Neuronal stem cell (in vitro differentiated cells): Measurements from ENCODE around the gene NDST1.

Experiments used
- DNase-seq: peaks from one replicate; pipeline ENCODE4 v3.0.0-alpha.2; 2013; ENCODE audit warnings: low spot score
- H2AFZ ChIP-seq: one replicate; pipeline ENCODE4 v1.6.1; 2013; ENCODE audit warnings: mild to moderate bottlenecking, low read length, inconsistent platforms
- H2AK5ac ChIP-seq: 2 replicates; pipeline ENCODE4 v1.6.1; 2013; ENCODE audit warnings: low read depth, mild to moderate bottlenecking, inconsistent platforms, low read length, moderate library complexity, mixed read lengths
- H2BK120ac ChIP-seq: 2 replicates; pipeline ENCODE4 v1.6.1; 2013; ENCODE audit warnings: low read depth, mild to moderate bottlenecking, inconsistent platforms, low read length, moderate library complexity, mixed read lengths
- H2BK12ac ChIP-seq: one replicate; pipeline ENCODE4 v1.6.1; 2013; ENCODE audit warnings: low read length, inconsistent platforms
- H2BK15ac ChIP-seq: 2 replicates; pipeline ENCODE4 v1.6.1; 2013; ENCODE audit warnings: mild to moderate bottlenecking, low read length, inconsistent platforms, mixed read lengths
- H2BK5ac ChIP-seq: one replicate; pipeline ENCODE4 v1.6.1; 2013; ENCODE audit warnings: inconsistent platforms, mild to moderate bottlenecking, low read length, moderate library complexity
- H3K14ac ChIP-seq: one replicate; pipeline ENCODE4 v1.6.1; 2013; ENCODE audit warnings: low read length, inconsistent platforms
- H3K18ac ChIP-seq: 2 replicates; pipeline ENCODE4 v1.6.1; 2013; ENCODE audit warnings: low read length, inconsistent platforms
- H3K23ac ChIP-seq: 2 replicates; pipeline ENCODE4 v1.6.1; 2013; ENCODE audit warnings: low read depth, mild to moderate bottlenecking, mixed read lengths, low read length, inconsistent platforms; ENCODE audit not compliant: poor library complexity
- H3K27ac ChIP-seq: replicated peaks from 3 replicates; pipeline ENCODE4 v1.5.1; 2013; ENCODE audit warnings: low read length, inconsistent platforms
- H3K27me3 ChIP-seq, 3 experiments: 2 replicates each; pipeline ENCODE4 v1.6.1; 2013; ENCODE audit warnings: low read length in 3 of 3, mild to moderate bottlenecking in 2 of 3, inconsistent platforms in 1 of 3, low read depth in 1 of 3, mixed read lengths in 1 of 3, moderate library complexity in 1 of 3; ENCODE audit not compliant: control insufficient read depth in 3 of 3, insufficient read depth in 3 of 3
- H3K36me3 ChIP-seq, 2 donors: replicated peaks in 1 of 2; 2 replicates each; pipeline ENCODE4 v1.6.1; 2013; ENCODE audit warnings: low read length in 2 of 2; ENCODE audit not compliant: control insufficient read depth in 2 of 2, insufficient read depth in 2 of 2
- H3K4ac ChIP-seq: 2 replicates; pipeline ENCODE4 v1.6.1; 2013; ENCODE audit warnings: inconsistent platforms, mild to moderate bottlenecking, low read length, moderate library complexity
- H3K4me1 ChIP-seq, 2 donors: 1 replicate in 1 of 2; 2 replicates in 1 of 2; pipeline ENCODE4 v1.6.1; 2013; ENCODE audit warnings: low read length in 2 of 2, low read depth in 1 of 2; ENCODE audit not compliant: control insufficient read depth in 2 of 2, insufficient read depth in 1 of 2
- H3K4me2 ChIP-seq: one replicate; pipeline ENCODE4 v1.6.1; 2013; ENCODE audit warnings: mild to moderate bottlenecking, low read length, inconsistent platforms; ENCODE audit not compliant: insufficient read depth, poor library complexity, severe bottlenecking
- H3K4me3 ChIP-seq, 2 donors: 2 replicates each; pipeline ENCODE4 v1.5.1; 2013; ENCODE audit warnings: low read length in 2 of 2, mild to moderate bottlenecking in 2 of 2, inconsistent platforms in 1 of 2, moderate library complexity in 1 of 2
- H3K79me1 ChIP-seq: one replicate; pipeline ENCODE4 v1.6.1; 2013; ENCODE audit warnings: low read depth, mild to moderate bottlenecking, inconsistent platforms, low read length, moderate library complexity
- H3K9ac ChIP-seq: one replicate; pipeline ENCODE4 v1.6.1; 2013; ENCODE audit warnings: mild to moderate bottlenecking, low read depth, low read length, inconsistent platforms; ENCODE audit not compliant: poor library complexity
- H3K9me3 ChIP-seq, 2 donors: replicated peaks in 1 of 2; 2 replicates each; pipeline versions ENCODE3 to v1.6.1; 2013; ENCODE audit warnings: low read length in 2 of 2, mild to moderate bottlenecking in 2 of 2, inconsistent platforms in 1 of 2, low read depth in 1 of 2, mixed read lengths in 1 of 2, moderate library complexity in 1 of 2; ENCODE audit not compliant: control insufficient read depth in 2 of 2, insufficient read depth in 1 of 2
- H4K8ac ChIP-seq: one replicate; pipeline ENCODE4 v1.6.1; 2013; ENCODE audit warnings: low read depth, mild to moderate bottlenecking, inconsistent platforms, low read length, moderate library complexity
- H4K91ac ChIP-seq: one replicate; pipeline ENCODE4 v1.6.1; 2013; ENCODE audit warnings: low read length, low read depth, mild to moderate bottlenecking, inconsistent platforms; ENCODE audit not compliant: poor library complexity
- WGBS, 2 donors: extraction: QIAGEN DNeasy Blood & Tissue Kit; methylation state at CpG; one replicate each; pipeline ENCODE4 v1.1.7; 2013; ENCODE audit warnings: missing lambda C conversion rate in 2 of 2, mixed read lengths in 1 of 2; ENCODE audit not compliant: insufficient read length in 2 of 2, insufficient replicate concordance in 1 of 2; ENCODE audit errors: extremely low coverage in 2 of 2; 5-methylcytosine and 5-hydroxymethylcytosine counted together

The NDST1 gene

GRCh38 chr5:150549735-150550134 lies 41.8 kb downstream of the NDST1 start:
- Histone ChIP-seq H3K27ac (no peak overlapping the region), H3K4me3 (no peak overlapping the region), H3K14ac (no peak overlapping the region), H2BK120ac (no peak overlapping the region), H3K4me1 (no peaks in the 10 kb centered on the region), H3K23ac (no peak overlapping the region), H3K27me3 (no peaks in the 10 kb centered on the region), H2AK5ac (no peak overlapping the region), H4K8ac (no peak overlapping the region), H2AFZ (no peak overlapping the region), H3K79me1 (no peaks in the 10 kb centered on the region), H3K36me3 (peaks cover 54 to 98% of the 10 kb centered on the region in 2 donors), H3K4ac (no peak overlapping the region), H3K4me2 (no peak overlapping the region), H3K18ac (no peak overlapping the region), H2BK12ac (no peak overlapping the region), H3K9ac (no peak overlapping the region), H2BK15ac (no peak overlapping the region), H4K91ac (no peak overlapping the region), H2BK5ac (no peak overlapping the region), H3K9me3 (no peaks in the 10 kb centered on the region)
- DNase-seq = no peak
- WGBS, 2 donors = no CpG with 5 or more reads among the region's 1 CpG

GRCh38 chr5:150550286-150550685 lies 42.4 kb downstream of the NDST1 start:
- Histone ChIP-seq H3K4me2 (no peak overlapping the region), H3K27me3 (no peaks in the 10 kb centered on the region), H3K23ac (no peak overlapping the region), H3K14ac (no peak overlapping the region), H2AFZ (no peak overlapping the region), H3K9ac (no peak overlapping the region), H4K91ac (no peak overlapping the region), H3K36me3 (peaks cover 52 to 98% of the 10 kb centered on the region in 2 donors), H3K4me1 (no peaks in the 10 kb centered on the region), H3K9me3 (no peaks in the 10 kb centered on the region), H3K79me1 (no peaks in the 10 kb centered on the region), H3K4ac (no peak overlapping the region), H3K27ac (no peak overlapping the region), H2BK12ac (no peak overlapping the region), H3K4me3 (no peak overlapping the region), H3K18ac (no peak overlapping the region), H2BK15ac (no peak overlapping the region), H2AK5ac (no peak overlapping the region), H2BK120ac (no peak overlapping the region), H2BK5ac (no peak overlapping the region), H4K8ac (no peak overlapping the region)
- no peak for DNase-seq
- no CpG with 5 or more reads among the region's 8 CpGs for WGBS, 2 donors

GRCh38 chr5:150551066-150551465 lies 43.1 kb downstream of the NDST1 start:
- Histone ChIP-seq H3K9me3 (no peaks in the 10 kb centered on the region), H2AFZ (no peak overlapping the region), H3K14ac (no peak overlapping the region), H3K4me3 (no peak overlapping the region), H2BK120ac (no peak overlapping the region), H3K36me3 (peaks cover 50 to 98% of the 10 kb centered on the region in 2 donors), H4K91ac (no peak overlapping the region), H3K27me3 (no peaks in the 10 kb centered on the region), H3K4me1 (no peaks in the 10 kb centered on the region), H3K4me2 (no peak overlapping the region), H2BK5ac (no peak overlapping the region), H3K79me1 (no peaks in the 10 kb centered on the region), H3K18ac (no peak overlapping the region), H3K4ac (no peak overlapping the region), H4K8ac (no peak overlapping the region), H3K23ac (no peak overlapping the region), H3K27ac (no peak overlapping the region), H2AK5ac (no peak overlapping the region), H2BK15ac (no peak overlapping the region), H2BK12ac (no peak overlapping the region), H3K9ac (no peak overlapping the region)
- no CpG with 5 or more reads among the region's 2 CpGs for WGBS, 2 donors
- DNase-seq = no peak

- H3K79me1 ChIP-seq = no peaks in the 10 kb centered on the region
- no peak overlapping the region for H4K8ac ChIP-seq
- no peaks in the 10 kb centered on the region for H3K27me3 ChIP-seq
- no peak overlapping the region for H3K9ac ChIP-seq
- H2BK12ac ChIP-seq = no peak overlapping the region
- no peak for DNase-seq
- no peak overlapping the region for H3K23ac ChIP-seq
- peak overlapping the region; percentile 22 for H3K14ac ChIP-seq
- H4K91ac ChIP-seq = no peak overlapping the region
- no peak overlapping the region for H3K4me2 ChIP-seq
- no CpG with 5 or more reads among the region's 17 CpGs for WGBS, 2 donors
- H3K4me3 ChIP-seq = no peak overlapping the region
- no peak overlapping the region for H2BK5ac ChIP-seq
- H3K4me1 ChIP-seq = no peaks in the 10 kb centered on the region
- H3K18ac ChIP-seq = no peak overlapping the region
- H2AFZ ChIP-seq = no peak overlapping the region
- no peak overlapping the region for H3K27ac ChIP-seq
- H3K9me3 ChIP-seq = no peaks in the 10 kb centered on the region
- no peak overlapping the region for H2BK120ac ChIP-seq
- no peak overlapping the region for H2AK5ac ChIP-seq
- no peak overlapping the region for H2BK15ac ChIP-seq
- peaks cover 40 to 86% of the 10 kb centered on the region in 2 donors for H3K36me3 ChIP-seq
- no peak overlapping the region for H3K4ac ChIP-seq
Observed at GRCh38 chr5:150553402-150553801, 45.5 kb downstream of the NDST1 start.
